Psoas muscle (tissue), 8 donors: ENCODE data around the gene CRYGS. TPM values are rescaled to one million over a fixed set of nuclear protein-coding genes. Genes with fewer than 3 reads are reported as not detected.

Experiments
- ATAC-seq, 4 donors: fragments of 200-7000 bp; cut with Tn5 transposase; one replicate each; pipeline ENCODE4 v1.9.1; 2020; ENCODE audit warnings: moderate library complexity in 3 of 4, mild to moderate bottlenecking in 2 of 4
- DNase-seq, 2 donors: peaks; one replicate each; pipeline ENCODE4 v3.0.0-alpha.2; 2020
- H3K27ac ChIP-seq: fragments of 200-600 bp; one replicate; pipeline ENCODE4 v1.8.0; 2022
- H3K27me3 ChIP-seq, 3 donors: fragments of 200-600 bp in 1 of 3; one replicate each; pipeline versions ENCODE4 v1.6.1 to v1.8.0; 2013 to 2022; ENCODE audit warnings: low read length in 2 of 3, mild to moderate bottlenecking in 2 of 3, moderate library complexity in 1 of 3; ENCODE audit not compliant: insufficient read depth in 3 of 3
- H3K36me3 ChIP-seq, 2 donors: fragments of 200-600 bp in 1 of 2; one replicate each; pipeline versions ENCODE4 v1.6.1 to v1.8.0; 2013 to 2022; ENCODE audit warnings: low read depth in 1 of 2, mild to moderate bottlenecking in 1 of 2, moderate library complexity in 1 of 2; ENCODE audit not compliant: insufficient read depth in 1 of 2
- H3K4me1 ChIP-seq: fragments of 200-600 bp; one replicate; pipeline ENCODE4 v1.8.0; 2022
- H3K4me3 ChIP-seq: fragments of 200-600 bp; one replicate; pipeline ENCODE4 v1.8.0; 2022; ENCODE audit warnings: mild to moderate bottlenecking
- H3K9me3 ChIP-seq: fragments of 200-600 bp; one replicate; pipeline ENCODE4 v1.8.0; 2022
- WGBS, 3 donors: extraction: QIAGEN DNeasy Blood & Tissue Kit; methylation state at CpG; one replicate each; pipeline versions ENCODE4 v1.1.6 to v1.1.7; 2013; 5-methylcytosine and 5-hydroxymethylcytosine counted together
- intact Hi-C, 2 donors: fragments of 100-400 bp; cut with DNase I; formaldehyde crosslinking; loops; one replicate each; pipeline versions ENCODE4 v1.11.0 to v1.14.2; 2022
- long read RNA-seq, 2 donors: library from polyadenylated mRNA; unstranded; transcript quantifications; one replicate each; pipeline ENCODE4 v2.0.0, GENCODE V29; 2021
- polyA plus RNA-seq, 3 donors: library from polyadenylated mRNA; stranded (reverse); fragments of 200-250 nt; gene quantifications; one replicate each; pipeline ENCODE4 v1.2.3, GENCODE V29; 2013
- total RNA-seq, 4 donors: library from RNA; stranded (reverse); fragmentation: NEBNext Ultra II Directional in 2 of 4; extraction: Animal tissue kit (Norgen Biotek cat#: 25700) in 2 of 4; gene quantifications; one replicate each; pipeline versions ENCODE4 v1.2.1 to v1.2.4, GENCODE V29; 2021 to 2023
- TF ChIP-seq, protein P1 (sequence below): fragments of 200-600 bp; IDR thresholded peaks from one replicate; pipeline ENCODE4 v1.8.0; 2022; ENCODE audit warnings: antibody characterized with exemption
- donor health status: healthy with polysubstance abuse.
- donor health status: DM: no; HTN: no; CAD: no; lungs with moderate emphysema.
- donor health status: Bipolar disorder and iron deficiency.
- donor health status: healthy.
- donor health status: DM: yes; HTN: yes; CAD: no.
- donor health status: DM: no; HTN: no; CAD: no.
- donor health status: DM: no; HTN: no; CAD: no.
- donor health status: DM: yes; HTN: yes; CAD: no.

The CRYGS gene
- under 1 TPM; 0.37 to 0.75 (median 0.55) TPM for total RNA-seq
- 1 to 10 TPM in 1 of 3 donors, under 1 TPM in 2; 0.30 to 1.0 (median 0.65) TPM for polyA plus RNA-seq
- long read RNA-seq, donor 1 = 0 reads
- long read RNA-seq, donor 2, partial matches to known transcripts = 0 of 1 reads
- long read RNA-seq, donor 2, other reads (novel, unspliced or antisense) = 1 of 1 reads

DNA sequence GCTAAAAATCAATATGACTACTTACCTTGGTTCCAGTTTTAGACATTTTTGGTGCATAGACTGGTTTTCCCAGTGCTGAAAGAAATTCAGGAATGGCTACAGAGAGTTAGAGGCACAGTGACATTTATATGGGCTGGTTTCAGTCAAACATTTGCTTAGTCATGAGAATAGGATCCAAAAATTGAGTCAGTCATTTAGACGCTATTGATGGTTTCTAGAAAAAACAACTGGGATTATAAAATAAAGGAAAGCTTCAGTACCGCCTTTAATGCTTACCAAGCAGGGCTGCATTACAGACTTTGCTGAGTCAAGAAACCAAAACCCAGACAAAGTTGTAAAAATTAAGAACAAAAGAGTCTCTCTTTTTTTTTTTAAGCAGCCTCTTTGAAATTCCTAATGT is at the start of gene CRYGS:
Gene CRYGS (minus strand): TSS at position 100 of the 400 bp plus-strand sequence. CDS start 54 bp downstream, at position 46.
- no peaks in the 10 kb centered on the region for H3K4me1 ChIP-seq
- ATAC-seq (no peak), DNase-seq (no peak)
- no peak within 1 kb of the TSS for H3K27ac ChIP-seq
- H3K9me3 ChIP-seq = no peaks in the 10 kb centered on the region
- no peaks in the 10 kb centered on the region for H3K27me3 ChIP-seq
- intact Hi-C loops = loop anchor here in 1 of 2 donors (5.0 kb wide), 1 partner anchor 562 kb away; no protein-coding TSS in a partner anchor
- H3K36me3 ChIP-seq = peaks cover 0 to 61% of the 10 kb centered on the region in 2 donors
- TF ChIP-seq, protein P1, sequence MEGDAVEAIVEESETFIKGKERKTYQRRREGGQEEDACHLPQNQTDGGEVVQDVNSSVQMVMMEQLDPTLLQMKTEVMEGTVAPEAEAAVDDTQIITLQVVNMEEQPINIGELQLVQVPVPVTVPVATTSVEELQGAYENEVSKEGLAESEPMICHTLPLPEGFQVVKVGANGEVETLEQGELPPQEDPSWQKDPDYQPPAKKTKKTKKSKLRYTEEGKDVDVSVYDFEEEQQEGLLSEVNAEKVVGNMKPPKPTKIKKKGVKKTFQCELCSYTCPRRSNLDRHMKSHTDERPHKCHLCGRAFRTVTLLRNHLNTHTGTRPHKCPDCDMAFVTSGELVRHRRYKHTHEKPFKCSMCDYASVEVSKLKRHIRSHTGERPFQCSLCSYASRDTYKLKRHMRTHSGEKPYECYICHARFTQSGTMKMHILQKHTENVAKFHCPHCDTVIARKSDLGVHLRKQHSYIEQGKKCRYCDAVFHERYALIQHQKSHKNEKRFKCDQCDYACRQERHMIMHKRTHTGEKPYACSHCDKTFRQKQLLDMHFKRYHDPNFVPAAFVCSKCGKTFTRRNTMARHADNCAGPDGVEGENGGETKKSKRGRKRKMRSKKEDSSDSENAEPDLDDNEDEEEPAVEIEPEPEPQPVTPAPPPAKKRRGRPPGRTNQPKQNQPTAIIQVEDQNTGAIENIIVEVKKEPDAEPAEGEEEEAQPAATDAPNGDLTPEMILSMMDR = no peak
- H3K4me3 ChIP-seq = no peak within 1 kb of the TSS
- WGBS, 3 donors = 71 to 81% (median 76%) methylated on average over 2 of the region's 2 CpGs

DNA sequence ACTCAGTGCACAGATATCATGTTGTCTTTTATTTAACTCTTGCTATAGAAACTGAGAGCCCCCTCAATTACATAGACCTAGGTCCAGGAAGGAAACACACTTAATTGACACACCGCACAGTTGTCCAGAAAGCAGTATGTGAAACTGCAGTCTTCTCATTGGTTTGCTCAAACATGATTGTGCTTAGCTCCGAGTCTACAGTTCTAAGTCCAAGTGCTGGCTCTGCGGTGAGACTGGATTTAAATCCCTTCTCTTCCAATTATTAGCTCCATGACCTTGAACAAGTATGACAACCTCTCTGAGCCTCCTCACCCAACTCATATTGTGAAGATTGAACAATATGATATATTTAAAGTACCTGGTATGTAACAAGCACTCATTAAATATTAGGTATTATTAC is 49.7 kb upstream of the CRYGS start:
- no peak for DNase-seq
- Histone ChIP-seq H3K9me3 (no peaks in the 10 kb centered on the region), H3K4me3 (no peak overlapping the region), H3K4me1 (no peaks in the 10 kb centered on the region), H3K27ac (no peak overlapping the region), H3K27me3 (no peaks in the 10 kb centered on the region), H3K36me3 (no peaks in the 10 kb centered on the region)
- WGBS, 3 donors = 70 to 82% (median 71%) methylated on average over 3 of the region's 3 CpGs
- intact Hi-C loops = no loop called here
- TF ChIP-seq, protein P1 = no peak
- no peak for ATAC-seq

DNA sequence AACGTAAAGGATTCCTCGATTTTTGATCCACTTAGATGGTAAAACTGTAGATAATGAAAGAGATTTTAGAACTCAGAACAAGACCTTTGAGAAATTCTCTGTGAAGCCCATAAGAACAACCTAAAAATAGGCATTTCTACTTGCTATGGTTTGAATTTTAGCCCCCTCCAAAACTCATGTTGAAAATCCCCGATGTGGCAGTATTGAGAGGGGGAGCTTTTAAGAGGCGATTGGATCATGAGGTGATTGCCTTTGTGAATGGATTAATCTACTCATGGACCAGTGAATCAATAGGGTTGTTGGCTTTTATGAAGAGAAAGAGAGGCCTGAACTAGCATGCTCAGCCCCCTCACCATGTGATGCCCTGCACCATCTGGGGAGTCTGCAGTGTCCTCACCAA is 48.5 kb upstream of the CRYGS start:
- Histone ChIP-seq H3K27me3 (no peaks in the 10 kb centered on the region), H3K9me3 (no peaks in the 10 kb centered on the region), H3K4me1 (no peaks in the 10 kb centered on the region), H3K36me3 (no peaks in the 10 kb centered on the region), H3K4me3 (no peak overlapping the region), H3K27ac (no peak overlapping the region)
- 86 to 91% (median 90%) methylated on average over 4 of the region's 4 CpGs for WGBS, 3 donors
- TF ChIP-seq, protein P1 = no peak
- intact Hi-C loops = no loop called here
- ATAC-seq = no peak
- DNase-seq = no peak

DNA sequence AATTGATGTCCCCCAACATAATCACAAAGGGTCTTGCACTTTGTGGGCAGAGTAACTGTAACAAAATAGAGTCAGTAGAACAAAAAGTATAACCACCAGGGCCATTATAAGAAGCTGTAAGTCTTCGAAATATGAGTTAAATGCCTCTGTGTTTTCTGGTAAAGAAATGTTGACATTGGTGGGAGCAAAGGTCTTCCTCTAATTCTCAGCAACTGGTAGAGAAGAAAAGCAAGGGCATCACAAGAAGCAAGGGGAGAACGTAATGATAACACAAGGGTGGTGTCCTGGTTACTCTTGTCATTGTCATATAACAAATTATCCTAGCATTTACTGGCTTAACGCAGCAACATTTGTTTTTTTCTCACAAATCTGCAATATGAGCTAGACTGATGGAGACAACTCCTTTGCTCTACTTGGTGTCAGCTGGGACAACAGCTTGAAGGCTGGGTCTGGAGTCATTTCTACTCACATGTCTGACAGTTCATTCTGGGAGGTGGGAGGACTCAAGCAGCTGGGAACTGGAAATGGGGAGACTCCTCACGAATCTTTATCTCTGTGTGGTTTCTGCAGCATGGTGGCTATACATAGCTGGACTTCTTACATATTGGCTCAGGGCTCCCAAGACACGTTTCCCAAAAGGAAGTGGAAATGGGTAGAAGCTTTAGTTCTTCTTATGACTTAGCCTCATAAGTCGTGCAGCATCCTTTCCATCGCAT is 46.6 kb upstream of the CRYGS start:
- ATAC-seq (no peak), DNase-seq (no peak)
- no peaks in the 10 kb centered on the region for H3K9me3 ChIP-seq
- TF ChIP-seq, protein P1 = no peak
- no peaks in the 10 kb centered on the region for H3K27me3 ChIP-seq
- H3K4me3 ChIP-seq = no peak overlapping the region
- no peaks in the 10 kb centered on the region for H3K4me1 ChIP-seq
- no peak overlapping the region for H3K27ac ChIP-seq
- intact Hi-C loops = no loop called here
- 74 to 79% (median 77%) methylated on average over 7 of the region's 7 CpGs for WGBS, 3 donors
- peaks cover 5 to 7% of the 10 kb centered on the region in 2 donors for H3K36me3 ChIP-seq
